GM21515 (cell line): Measurements from ENCODE around the gene INO80D.
"Not testable (repeated sequence)": the region's sequence is repeated elsewhere in the genome, so short reads cannot be mapped to it uniquely, and the experiment has no call there.

Experiments used
- ATAC-seq: cut with Tn5 transposase; IDR thresholded peaks from one replicate; pipeline ENCODE4 v1.9.1; 2021; ENCODE audit not compliant: unreplicated experiment

The INO80D gene

DNA sequence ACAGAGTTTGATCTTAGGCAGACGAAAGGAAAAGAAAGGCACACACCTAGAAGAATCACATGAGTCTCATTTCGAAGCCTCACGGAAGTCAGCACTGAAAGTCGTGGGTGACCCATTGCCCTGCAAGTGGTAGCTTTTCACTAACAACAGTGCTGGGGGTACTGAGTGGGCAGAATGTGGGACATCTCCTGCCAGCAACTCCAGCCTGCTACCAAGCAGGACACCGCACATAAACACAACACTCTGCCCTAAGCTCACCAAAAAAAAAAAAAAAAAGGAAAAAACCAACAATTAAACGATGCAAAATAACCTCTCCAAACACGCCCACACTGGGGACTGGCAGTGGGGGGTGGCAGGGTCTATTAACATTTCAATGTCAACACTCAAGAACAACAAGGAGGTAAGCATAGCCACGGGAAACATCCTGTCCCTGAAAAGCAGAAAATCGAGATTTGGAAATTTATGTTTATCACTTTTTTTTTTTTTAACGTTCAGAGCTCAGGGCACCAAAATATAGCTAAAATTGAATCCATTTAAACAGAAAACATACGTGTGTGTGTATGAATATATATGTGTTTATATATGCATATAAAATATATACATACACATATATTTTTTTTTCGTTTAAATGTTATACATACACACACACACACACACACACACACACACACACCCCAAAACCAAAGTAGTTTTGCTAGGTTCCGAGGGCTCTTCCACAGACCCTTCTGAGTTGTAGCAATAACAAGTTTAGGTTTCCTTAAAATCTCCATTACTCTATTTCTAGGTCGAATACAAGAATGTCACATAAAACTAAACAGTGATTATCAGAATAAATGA lies 2.2 kb downstream of the INO80D start:
- ATAC-seq, result no peak

DNA sequence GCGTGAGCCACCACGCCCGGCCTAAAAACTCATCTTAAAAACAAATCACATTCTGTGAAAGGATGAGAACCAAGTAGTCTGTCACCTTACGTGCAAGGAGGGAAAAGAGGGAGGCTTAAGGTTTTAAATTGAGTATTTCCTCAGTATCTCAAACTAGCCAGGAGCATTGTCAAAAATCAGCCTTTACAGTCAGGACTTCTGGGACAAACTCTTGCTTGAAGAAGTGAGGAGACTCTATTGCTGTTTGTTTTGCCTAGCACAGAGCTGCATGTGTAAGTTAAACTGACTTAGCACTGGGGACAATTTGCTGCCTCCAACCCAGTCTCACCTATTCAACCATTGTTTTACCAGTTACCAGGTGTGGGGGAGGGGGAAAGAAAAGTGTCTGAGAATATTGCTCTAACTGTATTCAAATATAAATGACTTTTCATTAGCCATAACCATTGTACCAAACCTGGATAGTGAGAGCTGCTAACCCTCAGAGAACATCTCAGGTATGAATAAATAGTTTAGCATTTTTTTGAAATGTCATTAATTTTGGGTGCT lies 3.6 kb downstream of the INO80D start:
- no peak for ATAC-seq

DNA sequence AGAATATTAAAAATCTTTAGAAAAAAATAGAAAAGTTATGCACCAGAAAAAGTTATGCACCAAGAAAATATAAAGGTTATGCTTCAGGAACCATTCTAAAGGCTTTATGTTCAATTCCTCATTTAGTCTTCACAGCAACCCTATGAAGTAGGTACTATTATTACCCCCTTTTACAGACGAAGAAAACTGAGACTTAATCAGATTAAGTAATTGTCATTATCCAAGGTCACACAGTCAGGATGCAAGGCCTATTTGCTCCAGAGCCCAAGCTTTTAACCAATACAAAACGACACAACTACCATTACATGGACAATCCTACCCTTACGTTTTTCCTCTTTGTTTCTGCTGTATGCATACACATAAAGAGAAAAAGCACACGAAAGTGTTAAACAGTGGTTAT lies 5.0 kb downstream of the INO80D start:
- ATAC-seq, result no peak

DNA sequence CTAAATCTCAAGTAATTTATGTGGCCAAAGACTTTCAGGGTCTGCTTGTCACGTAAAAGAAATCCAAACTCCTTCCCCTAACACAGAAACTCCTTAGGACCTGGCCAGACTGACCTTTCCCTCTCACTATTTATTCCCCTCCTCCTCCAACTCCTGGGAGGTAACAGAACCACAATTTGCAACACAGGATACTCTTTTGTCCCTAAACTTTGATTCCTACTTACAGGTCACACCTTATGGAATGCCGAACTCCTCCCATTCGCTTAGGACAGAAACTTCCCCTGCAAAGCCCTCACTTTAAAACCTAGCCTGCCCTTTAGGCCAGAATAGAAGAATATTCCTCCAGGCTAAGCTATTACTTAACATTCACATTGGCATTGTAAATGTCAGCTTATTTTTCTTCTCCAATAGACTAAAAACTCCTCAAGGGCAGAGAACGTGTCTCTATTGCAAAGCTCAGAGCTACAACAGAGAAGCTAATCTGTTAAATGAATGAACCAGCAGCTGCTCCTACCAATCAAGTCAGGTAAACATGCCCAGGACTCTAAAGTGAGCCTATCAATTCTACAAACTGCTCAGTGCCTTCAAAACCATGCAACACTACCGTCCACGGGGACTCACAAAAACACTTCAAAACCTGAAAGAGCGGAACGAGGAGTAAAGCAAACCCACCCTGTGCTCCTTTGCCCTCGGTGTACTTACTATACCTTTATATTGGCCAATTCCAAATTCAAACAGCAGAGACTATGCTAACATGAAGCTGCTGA lies 6.1 kb downstream of the INO80D start:
- no peak for ATAC-seq

DNA sequence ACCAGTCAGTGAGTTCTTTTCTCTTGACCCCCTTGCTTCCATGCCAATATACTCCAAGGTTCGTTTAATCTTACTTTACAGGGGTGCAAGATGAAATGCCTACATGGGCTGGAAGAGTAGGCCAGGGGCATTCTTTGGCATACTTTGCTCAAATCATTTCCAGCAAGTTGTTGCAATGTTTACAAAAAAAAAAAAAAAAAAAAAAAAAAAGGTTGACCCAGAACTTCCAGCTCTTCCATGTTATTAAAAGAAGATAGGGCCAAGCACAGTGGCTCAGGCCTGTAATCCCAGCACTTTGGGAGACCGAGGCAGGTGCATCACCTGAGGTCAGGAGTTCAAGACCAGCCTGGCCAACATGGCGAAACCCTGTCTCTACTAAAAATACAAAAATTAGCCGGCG lies 8.1 kb downstream of the INO80D start:
- not testable (repeated sequence) for ATAC-seq

DNA sequence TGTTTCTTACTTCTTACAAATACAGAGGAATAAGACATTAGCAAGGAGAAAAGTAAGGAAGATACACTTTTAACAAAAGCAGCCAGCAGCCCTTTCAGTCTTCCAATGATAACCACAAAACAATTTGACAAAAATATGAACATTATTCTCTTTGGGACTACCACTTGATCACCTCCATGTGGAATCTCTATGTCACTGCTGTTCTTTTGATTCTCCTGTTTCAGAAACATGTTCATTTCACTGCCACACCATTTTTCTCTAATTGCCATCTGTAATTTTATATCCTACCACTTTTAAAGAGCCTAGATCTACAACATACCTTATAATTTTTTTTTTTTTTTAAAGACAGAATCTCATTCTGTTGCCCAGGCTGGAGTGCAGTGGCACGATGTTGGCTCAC lies 10.9 kb downstream of the INO80D start:
- ATAC-seq, result no peak

DNA sequence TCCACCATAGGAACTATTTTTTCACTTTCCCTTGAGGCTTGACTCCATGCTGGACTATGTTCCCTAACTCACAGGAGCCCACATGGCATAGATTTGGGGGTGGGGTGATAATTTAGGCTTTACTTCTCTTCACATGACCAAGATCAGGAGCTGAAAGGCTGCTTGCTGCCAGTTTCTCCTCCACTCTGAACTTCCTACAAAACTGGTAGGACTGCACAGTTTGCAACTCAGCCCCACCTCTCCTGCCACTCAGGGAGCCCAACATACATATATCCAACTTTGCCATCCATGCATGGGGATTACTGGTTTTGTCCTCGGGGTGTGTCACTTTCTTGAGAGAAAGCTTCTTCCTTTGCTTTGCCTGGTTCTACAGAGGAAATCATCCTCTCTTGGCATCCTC lies 14.2 kb downstream of the INO80D start:
- ATAC-seq, result no peak

DNA sequence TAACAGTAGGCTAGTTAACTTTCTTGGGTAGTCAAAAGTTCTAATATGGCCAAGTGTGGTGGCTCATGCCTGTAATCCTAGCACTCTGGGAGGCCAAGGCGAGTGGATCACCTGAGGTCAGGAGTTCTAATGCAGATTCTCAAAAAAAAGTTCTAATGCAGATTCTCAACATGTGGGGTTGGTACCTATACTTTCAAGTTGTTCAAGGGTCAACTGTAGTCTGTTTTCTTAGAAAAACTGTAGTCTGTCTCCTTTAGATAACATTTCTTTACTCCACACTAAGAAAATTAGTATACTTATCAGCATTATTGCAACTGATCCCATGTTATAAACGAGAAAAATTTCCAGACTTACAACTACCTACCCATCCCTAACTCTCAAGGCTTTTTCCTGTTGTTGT lies 16.6 kb downstream of the INO80D start:
- ATAC-seq, result no peak

DNA sequence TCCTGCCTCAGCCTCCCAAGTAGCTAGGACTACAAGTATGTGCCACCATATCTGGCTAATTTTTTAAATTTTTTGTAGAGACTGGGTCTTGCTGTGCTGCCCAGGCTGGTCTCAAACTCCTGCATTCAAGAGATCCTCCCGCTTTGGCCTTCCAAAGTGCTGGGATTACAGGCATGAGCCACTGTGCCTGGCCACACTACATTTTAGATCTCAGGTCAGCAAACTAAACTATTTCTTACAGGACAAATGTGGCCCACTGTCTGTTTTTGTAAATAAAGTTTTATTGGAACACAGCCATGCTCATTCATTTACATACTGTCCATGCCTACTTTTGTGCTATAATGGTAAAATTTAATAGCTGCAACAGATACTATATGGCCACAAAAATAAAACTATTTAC lies 17.8 kb downstream of the INO80D start:
- ATAC-seq, result no peak

DNA sequence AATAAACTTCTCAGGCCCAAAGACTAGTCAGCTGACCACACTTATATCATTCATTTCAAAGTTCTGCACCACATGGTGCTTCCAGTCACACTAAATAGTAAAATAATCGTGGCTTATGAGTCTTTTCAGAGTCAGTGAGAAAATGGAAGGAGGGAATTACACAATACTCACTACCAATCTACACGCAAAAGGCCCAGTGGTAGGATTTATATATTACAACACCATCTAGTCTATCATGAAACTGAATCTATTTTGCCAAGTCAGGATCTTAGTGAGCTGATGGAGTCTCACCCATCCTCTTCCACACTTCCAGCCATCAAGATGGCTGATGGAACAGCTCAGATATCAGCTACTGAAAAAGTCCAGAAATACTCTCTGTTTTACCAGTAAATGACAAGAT lies 21.9 kb downstream of the INO80D start:
- ATAC-seq, result no peak

DNA sequence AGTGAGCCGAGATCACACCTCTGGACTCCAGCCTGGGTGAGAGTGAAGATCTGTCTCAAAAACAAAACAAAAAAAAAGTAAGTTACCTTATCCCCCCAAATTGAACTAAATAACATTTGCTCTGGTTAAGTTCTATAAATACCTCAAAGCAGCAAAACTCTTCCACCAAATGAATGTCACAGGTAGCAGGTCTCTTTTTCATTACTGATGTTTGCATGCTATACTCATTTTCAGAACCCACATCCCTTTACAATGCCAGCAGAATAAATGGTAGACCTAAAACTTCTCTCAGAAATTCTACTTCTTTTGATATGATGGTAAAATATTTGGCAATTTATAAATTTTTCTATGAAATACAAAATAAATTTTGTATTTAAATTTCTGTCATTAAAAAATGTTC lies 22.3 kb downstream of the INO80D start:
- ATAC-seq, result no peak

DNA sequence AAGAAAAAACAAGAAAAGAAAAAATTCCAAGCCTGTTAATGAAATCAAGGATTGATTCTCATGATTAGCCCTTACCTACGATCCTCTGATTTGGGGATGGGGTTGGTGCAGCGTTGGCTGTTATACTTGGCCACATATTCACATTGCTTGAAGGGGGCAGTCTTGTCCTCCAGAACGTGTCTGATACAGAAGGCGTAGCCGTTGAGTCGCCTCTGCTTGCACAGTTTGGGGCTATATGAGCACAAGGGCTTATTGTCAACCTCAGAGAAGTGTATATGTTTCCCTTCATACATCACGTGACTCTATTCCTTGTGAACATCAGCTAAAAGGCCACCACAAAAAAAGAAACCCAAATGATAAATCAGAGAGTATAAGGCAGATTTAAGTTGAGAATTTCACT lies 23.2 kb downstream of the INO80D start:
- no peak for ATAC-seq

DNA sequence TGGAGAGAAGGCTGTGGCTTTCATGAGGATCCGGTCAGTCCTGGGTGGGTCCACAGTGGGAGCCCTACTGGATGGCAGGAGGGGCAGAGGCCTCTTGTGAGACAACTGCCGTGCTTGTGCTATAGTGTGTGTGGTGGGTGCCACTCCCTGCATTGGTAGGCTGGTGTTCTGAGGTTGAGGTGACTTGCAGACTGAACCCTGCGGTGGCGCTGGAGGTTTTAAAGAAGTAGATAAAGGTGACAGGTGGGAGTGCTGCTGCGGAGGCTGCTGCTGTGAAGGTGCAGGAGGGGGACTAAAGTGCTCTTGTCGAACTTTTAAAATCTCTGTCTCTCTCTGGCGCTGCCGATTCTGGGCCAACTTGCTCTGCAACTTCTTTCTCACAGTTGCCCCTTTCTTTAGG lies 29.7 kb downstream of the INO80D start:
- ATAC-seq, result no peak

DNA sequence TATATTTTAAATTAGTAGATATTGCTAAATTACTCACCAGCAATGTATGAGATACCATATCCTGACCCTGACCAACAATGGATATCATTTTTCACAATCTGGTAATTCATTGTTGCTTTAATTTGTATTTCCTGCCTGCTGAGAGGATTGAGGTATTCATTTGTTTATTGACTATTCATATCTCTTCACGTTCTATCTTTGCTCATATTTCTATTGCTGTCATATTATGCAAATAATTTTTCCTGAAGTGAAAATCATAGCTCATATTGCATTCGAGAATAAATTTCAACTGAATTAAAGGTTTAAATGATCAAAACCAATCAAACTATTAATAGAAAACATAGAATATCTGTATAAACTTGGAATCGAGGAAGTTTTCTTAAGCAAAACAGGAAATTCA lies 31.0 kb downstream of the INO80D start:
- no peak for ATAC-seq

DNA sequence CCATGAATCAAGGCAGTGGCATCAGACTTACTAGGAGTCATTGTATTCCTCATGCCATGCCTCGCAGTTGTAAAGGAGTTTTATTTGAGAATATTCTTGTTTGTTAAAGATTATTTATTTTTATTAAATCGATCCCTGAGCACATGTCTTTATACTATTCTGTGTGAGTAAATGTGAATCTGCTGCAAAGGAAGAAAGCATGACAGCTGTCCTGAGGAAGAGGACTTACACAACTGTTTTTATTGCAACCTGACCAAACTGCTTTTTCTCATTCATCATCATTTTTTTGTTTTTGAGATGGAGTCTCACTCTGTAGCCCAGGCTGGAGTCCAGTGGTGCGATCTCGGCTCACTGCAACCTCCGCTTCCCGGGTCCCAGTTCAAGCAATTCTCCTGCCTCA lies 34.1 kb downstream of the INO80D start:
- no peak for ATAC-seq

DNA sequence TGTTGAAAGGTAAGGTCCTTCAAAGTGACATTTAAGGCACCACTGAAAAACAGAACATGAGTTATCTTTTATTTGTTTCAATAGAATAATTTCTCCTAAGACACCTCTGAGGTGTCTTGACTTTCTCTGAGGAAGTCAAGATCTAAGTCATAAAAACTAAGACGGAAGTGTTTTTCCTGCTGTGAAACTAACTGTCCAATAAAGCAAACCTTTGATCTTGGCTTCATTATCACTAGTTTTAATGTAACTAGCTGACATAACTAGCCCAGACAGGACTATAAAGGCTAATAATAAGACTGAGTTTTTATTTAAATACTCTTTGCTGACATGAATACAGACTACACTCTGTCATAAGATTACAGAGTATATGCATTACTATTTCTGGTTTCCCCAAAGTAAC lies 36.6 kb downstream of the INO80D start:
- no peak for ATAC-seq

DNA sequence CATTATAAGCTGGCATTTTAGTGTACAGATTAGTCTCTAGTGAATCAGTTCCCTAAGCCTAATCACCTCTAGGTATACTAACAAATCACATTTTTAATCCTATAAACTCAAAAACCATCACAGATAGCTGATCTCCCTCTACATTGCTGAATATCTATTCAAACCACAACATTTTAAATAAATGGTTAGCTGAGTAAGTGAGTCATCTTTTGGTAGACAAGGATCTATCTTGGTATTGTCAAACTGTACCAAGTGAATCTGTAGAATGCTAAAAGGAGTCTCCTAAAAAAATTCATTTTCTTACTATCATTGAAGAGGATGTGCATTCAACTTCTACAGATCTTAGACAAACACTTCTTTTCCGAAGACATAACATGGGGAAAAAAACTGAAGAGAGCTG lies 40.7 kb downstream of the INO80D start:
- ATAC-seq, result no peak

DNA sequence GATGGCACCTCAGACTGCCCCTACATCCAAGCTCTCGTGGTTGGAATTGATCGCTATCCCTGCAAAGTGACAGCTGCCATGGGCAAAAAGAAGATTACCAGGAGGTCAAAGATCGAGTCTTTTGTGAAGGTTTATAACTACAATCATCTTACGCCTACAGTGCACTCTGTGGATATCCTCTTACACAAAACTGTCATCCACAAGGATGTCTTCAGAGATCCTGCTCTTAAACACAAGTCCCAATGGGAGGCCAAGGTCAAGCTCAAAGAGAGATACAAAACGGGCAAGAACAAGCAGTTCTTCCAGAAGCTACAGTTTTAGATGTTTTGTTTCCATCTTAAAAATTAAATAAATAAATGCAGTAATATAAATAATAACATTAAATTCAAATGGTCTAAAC lies 45.4 kb downstream of the INO80D start:
- no peak for ATAC-seq

DNA sequence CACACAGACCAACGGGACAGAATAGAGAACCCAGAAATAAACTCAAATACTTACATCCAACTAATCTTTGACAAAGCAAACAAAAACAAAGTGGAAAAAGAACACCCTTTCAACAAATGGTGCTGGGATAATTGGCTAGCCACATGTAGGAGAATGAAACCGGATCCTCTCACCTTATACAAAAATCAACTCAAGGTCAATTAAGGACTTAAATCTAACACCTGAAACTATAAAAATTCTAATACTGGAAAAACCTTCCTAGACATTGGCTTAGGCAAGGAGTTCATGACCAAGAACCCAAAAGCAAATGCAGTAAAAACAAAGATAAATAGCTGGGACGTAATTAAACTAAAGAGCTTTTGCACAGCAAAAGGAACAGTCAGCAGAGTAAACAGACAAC lies 50.6 kb downstream of the INO80D start:
- ATAC-seq, result not testable (repeated sequence)

DNA sequence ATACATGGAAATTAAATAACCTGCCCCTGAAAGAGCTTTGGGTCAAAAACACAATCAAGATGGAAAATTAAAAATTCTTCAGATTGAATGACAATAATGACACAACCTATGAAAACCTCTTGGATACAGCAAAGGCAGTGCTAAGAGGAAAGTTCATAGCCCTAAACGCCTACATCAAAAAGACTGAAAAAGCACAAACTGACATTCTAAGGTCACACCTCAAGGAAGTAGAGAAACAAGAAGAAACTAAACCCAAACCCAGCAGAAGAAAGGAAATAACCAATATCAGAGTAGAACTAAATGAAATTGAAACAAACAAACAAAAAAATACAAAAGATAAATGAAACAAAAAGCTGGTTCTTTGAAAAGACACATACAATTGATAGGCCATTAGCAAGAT lies 52.5 kb downstream of the INO80D start:
- ATAC-seq, result not testable (repeated sequence)

DNA sequence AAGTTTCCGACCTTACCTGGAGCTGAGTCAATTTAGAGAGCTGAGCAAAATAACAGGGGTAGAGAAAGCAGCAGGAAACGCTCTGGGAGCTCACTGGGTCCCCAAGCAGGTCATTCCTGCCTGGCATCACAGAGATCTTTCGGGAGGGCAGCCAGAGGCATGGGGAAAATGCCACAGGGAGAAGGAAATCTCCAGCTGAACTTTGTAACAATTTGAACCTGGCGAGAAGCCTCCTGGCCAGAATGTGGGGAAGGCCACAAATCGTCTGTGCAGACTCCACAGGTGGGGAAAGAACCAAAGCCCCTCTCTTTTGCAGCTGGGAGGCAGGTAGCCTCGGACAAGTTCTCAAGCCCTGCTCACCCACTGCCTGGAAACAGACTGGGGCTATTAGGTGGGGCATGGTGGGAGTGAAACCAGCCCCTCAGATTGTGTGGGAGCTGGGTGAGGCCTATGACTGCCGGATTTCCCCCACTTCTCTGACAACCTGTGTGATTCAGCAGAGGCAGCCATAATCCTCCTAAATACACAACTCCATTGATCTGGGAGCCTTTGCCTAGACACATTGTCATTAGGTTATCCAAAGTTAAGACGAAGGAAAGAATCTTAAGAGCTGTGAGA lies 53.9 kb downstream of the INO80D start:
- no peak for ATAC-seq
